ENCODE results near the gene PCSK9.

Gene PCSK9

GRCh38 chr1:55064861-55065263 is 25.5 kb downstream of the PCSK9 start:
- Histone ChIP-seq H3K4me3 (ENCODE audit: low read depth in 1 of 2, low read length in 2 of 2) (no peak overlapping the region), H3K4me1 (ENCODE audit: control insufficient read depth in 1 of 2, insufficient read depth in 2 of 2, low read length in 2 of 2) (no peaks in the 10 kb centered on the region), H3K27ac (ENCODE audit: low read depth, low read length) (no peak overlapping the region)

GRCh38 chr1:55065648-55066047 is 26.3 kb downstream of the PCSK9 start:
- Histone ChIP-seq H3K9me3 (ENCODE audit: control insufficient read depth in 1 of 2, low read length in 2 of 2) (no peaks in the 10 kb centered on the region), H3K4me1 (ENCODE audit: control insufficient read depth in 1 of 2, insufficient read depth in 2 of 2, low read length in 2 of 2) (no peaks in the 10 kb centered on the region), H3K27ac (ENCODE audit: low read depth, low read length) (no peak overlapping the region), H3K9ac (ENCODE audit: low read depth in 1 of 2, low read length in 2 of 2) (no peak overlapping the region), H3K27me3 (ENCODE audit: control insufficient read depth in 1 of 2, insufficient read depth in 2 of 2, low read length in 2 of 2) (no peaks in the 10 kb centered on the region), H3K36me3 (ENCODE audit: control insufficient read depth in 1 of 2, insufficient read depth in 2 of 2, low read length in 2 of 2) (peaks cover 24 to 68% of the 10 kb centered on the region in 2 donors), H3K4me3 (ENCODE audit: low read depth in 1 of 2, low read length in 2 of 2) (no peak overlapping the region)

More at GRCh38 chr1:55064861-55065263, 25.5 kb downstream of the PCSK9 start:
- no peak overlapping the region for H3K9ac ChIP-seq (ENCODE audit: low read depth in 1 of 2, low read length in 2 of 2)
- no peaks in the 10 kb centered on the region for H3K27me3 ChIP-seq (ENCODE audit: control insufficient read depth in 1 of 2, insufficient read depth in 2 of 2, low read length in 2 of 2)
- H3K36me3 ChIP-seq (ENCODE audit: control insufficient read depth in 1 of 2, insufficient read depth in 2 of 2, low read length in 2 of 2), result peaks cover 21 to 68% of the 10 kb centered on the region in 2 donors
- no peaks in the 10 kb centered on the region for H3K9me3 ChIP-seq (ENCODE audit: control insufficient read depth in 1 of 2, low read length in 2 of 2)

- Histone ChIP-seq H3K27me3 (ENCODE audit: control insufficient read depth in 1 of 2, insufficient read depth in 2 of 2, low read length in 2 of 2) (no peaks in the 10 kb centered on the region), H3K27ac (ENCODE audit: low read depth, low read length) (no peak overlapping the region), H3K9ac (ENCODE audit: low read depth in 1 of 2, low read length in 2 of 2) (no peak overlapping the region), H3K4me3 (ENCODE audit: low read depth in 1 of 2, low read length in 2 of 2) (no peak overlapping the region), H3K9me3 (ENCODE audit: control insufficient read depth in 1 of 2, low read length in 2 of 2) (no peaks in the 10 kb centered on the region), H3K36me3 (ENCODE audit: control insufficient read depth in 1 of 2, insufficient read depth in 2 of 2, low read length in 2 of 2) (peaks cover 38 to 71% of the 10 kb centered on the region in 2 donors), H3K4me1 (ENCODE audit: control insufficient read depth in 1 of 2, insufficient read depth in 2 of 2, low read length in 2 of 2) (no peaks in the 10 kb centered on the region)
These were observed 27.9 kb downstream of the PCSK9 start for GRCh38 chr1:55067022-55067778.

GRCh38 chr1:55067914-55068313 is 28.6 kb downstream of the PCSK9 start:
- Histone ChIP-seq H3K4me1 (ENCODE audit: control insufficient read depth in 1 of 2, insufficient read depth in 2 of 2, low read length in 2 of 2) (no peaks in the 10 kb centered on the region), H3K9ac (ENCODE audit: low read depth in 1 of 2, low read length in 2 of 2) (no peak overlapping the region), H3K9me3 (ENCODE audit: control insufficient read depth in 1 of 2, low read length in 2 of 2) (no peaks in the 10 kb centered on the region), H3K4me3 (ENCODE audit: low read depth in 1 of 2, low read length in 2 of 2) (no peak overlapping the region), H3K36me3 (ENCODE audit: control insufficient read depth in 1 of 2, insufficient read depth in 2 of 2, low read length in 2 of 2) (peaks cover 45 to 78% of the 10 kb centered on the region in 2 donors), H3K27ac (ENCODE audit: low read depth, low read length) (no peak overlapping the region), H3K27me3 (ENCODE audit: control insufficient read depth in 1 of 2, insufficient read depth in 2 of 2, low read length in 2 of 2) (no peaks in the 10 kb centered on the region)

- Histone ChIP-seq H3K4me1 (ENCODE audit: control insufficient read depth in 1 of 2, insufficient read depth in 2 of 2, low read length in 2 of 2) (no peaks in the 10 kb centered on the region), H3K9ac (ENCODE audit: low read depth in 1 of 2, low read length in 2 of 2) (no peak overlapping the region), H3K36me3 (ENCODE audit: control insufficient read depth in 1 of 2, insufficient read depth in 2 of 2, low read length in 2 of 2) (peaks cover 52 to 85% of the 10 kb centered on the region in 2 donors), H3K4me3 (ENCODE audit: low read depth in 1 of 2, low read length in 2 of 2) (no peak overlapping the region), H3K9me3 (ENCODE audit: control insufficient read depth in 1 of 2, low read length in 2 of 2) (no peaks in the 10 kb centered on the region), H3K27ac (ENCODE audit: low read depth, low read length) (no peak overlapping the region), H3K27me3 (ENCODE audit: control insufficient read depth in 1 of 2, insufficient read depth in 2 of 2, low read length in 2 of 2) (no peaks in the 10 kb centered on the region)
These were observed 29.3 kb downstream of the PCSK9 start for GRCh38 chr1:55068638-55069037.

GRCh38 chr1:55069280-55069679 is 29.9 kb downstream of the PCSK9 start:
- no peak overlapping the region for H3K27ac ChIP-seq (ENCODE audit: low read depth, low read length)

DNA sequence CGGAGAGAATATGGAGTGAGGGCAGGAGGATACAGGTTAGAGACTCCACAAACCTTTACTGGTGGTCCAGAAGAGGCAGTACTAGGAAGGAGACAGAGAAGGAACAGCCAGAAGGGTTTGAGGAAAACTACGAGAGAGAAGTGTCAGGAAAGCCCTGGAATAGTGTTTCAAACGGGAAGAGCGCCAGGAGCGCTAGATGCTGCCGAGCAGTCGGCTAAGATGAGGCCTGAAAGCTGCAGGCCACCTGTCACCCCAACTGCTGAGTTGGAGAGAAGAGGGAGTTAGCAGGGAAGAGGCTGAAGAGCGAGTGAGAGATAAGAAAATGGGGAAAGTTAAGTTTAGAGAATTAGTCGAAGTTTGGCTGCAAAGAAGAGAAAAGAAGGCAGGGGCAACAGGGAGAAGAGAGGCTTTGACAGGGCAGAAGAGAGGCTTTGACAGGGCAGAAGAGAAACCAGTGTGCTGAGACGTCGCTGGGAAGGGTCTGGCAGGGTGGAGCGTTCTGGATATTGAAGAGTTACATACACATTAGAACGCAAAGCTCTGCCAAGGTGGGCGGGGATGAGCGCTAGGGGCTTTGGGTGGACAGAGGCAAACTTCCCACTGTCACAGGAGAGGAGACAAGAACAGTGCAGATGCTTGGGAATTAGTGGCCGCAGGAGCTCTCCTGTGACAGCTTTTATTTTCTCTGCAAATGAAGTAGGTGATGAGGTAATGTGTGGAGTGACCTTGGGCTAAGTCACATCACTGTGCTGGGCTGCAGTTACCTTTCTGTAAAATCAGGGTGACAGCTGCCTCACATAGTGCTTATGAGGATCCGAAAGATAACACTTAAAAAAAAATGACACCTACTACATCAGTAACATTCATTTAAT is 31.2 kb downstream of the PCSK9 start:
- Histone ChIP-seq H3K4me1 (ENCODE audit: control insufficient read depth in 1 of 2, insufficient read depth in 2 of 2, low read length in 2 of 2) (no peaks in the 10 kb centered on the region), H3K27me3 (ENCODE audit: control insufficient read depth in 1 of 2, insufficient read depth in 2 of 2, low read length in 2 of 2) (no peaks in the 10 kb centered on the region), H3K27ac (ENCODE audit: low read depth, low read length) (no peak overlapping the region), H3K9me3 (ENCODE audit: control insufficient read depth in 1 of 2, low read length in 2 of 2) (no peaks in the 10 kb centered on the region), H3K9ac (ENCODE audit: low read depth in 1 of 2, low read length in 2 of 2) (no peak overlapping the region), H3K36me3 (ENCODE audit: control insufficient read depth in 1 of 2, insufficient read depth in 2 of 2, low read length in 2 of 2) (peaks cover 60 to 91% of the 10 kb centered on the region in 2 donors), H3K4me3 (ENCODE audit: low read depth in 1 of 2, low read length in 2 of 2) (no peak overlapping the region)

More at GRCh38 chr1:55069280-55069679, 29.9 kb downstream of the PCSK9 start:
- no peak overlapping the region for H3K4me3 ChIP-seq (ENCODE audit: low read depth in 1 of 2, low read length in 2 of 2)
- H3K9ac ChIP-seq (ENCODE audit: low read depth in 1 of 2, low read length in 2 of 2), result no peak overlapping the region
- no peaks in the 10 kb centered on the region for H3K27me3 ChIP-seq (ENCODE audit: control insufficient read depth in 1 of 2, insufficient read depth in 2 of 2, low read length in 2 of 2)
- H3K36me3 ChIP-seq (ENCODE audit: control insufficient read depth in 1 of 2, insufficient read depth in 2 of 2, low read length in 2 of 2), result peaks cover 53 to 88% of the 10 kb centered on the region in 2 donors
- no peaks in the 10 kb centered on the region for H3K4me1 ChIP-seq (ENCODE audit: control insufficient read depth in 1 of 2, insufficient read depth in 2 of 2, low read length in 2 of 2)
- no peaks in the 10 kb centered on the region for H3K9me3 ChIP-seq (ENCODE audit: control insufficient read depth in 1 of 2, low read length in 2 of 2)

DNA sequence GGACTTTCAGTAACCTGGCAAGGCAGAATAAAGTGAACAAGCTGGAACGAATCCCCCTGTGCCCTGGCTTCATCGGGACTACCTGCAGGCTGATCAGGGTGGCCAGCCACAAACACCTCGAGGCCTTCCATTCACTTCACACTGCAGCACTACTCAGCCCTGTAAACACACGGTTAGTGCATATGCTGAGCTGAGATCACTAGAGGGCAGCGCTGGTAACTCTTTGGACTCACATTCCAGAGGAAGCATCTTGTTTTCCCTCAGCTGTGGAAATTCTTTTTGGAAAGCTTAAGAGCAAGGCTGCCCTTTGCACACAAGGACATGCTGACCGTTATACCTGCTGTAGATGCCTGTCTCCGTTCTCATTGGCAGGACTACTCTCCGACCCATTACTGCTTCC is 32.1 kb downstream of the PCSK9 start:
- peaks cover 64 to 87% of the 10 kb centered on the region in 2 donors for H3K36me3 ChIP-seq (ENCODE audit: control insufficient read depth in 1 of 2, insufficient read depth in 2 of 2, low read length in 2 of 2)
- H3K9me3 ChIP-seq (ENCODE audit: control insufficient read depth in 1 of 2, low read length in 2 of 2), result no peaks in the 10 kb centered on the region

GRCh38 chr1:55073187-55073916 is 34.0 kb downstream of the PCSK9 start:
- Histone ChIP-seq H3K27me3 (ENCODE audit: control insufficient read depth in 1 of 2, insufficient read depth in 2 of 2, low read length in 2 of 2) (no peaks in the 10 kb centered on the region), H3K4me3 (ENCODE audit: low read depth in 1 of 2, low read length in 2 of 2) (no peak overlapping the region), H3K36me3 (ENCODE audit: control insufficient read depth in 1 of 2, insufficient read depth in 2 of 2, low read length in 2 of 2) (peaks cover 58 to 88% of the 10 kb centered on the region in 2 donors), H3K9me3 (ENCODE audit: control insufficient read depth in 1 of 2, low read length in 2 of 2) (no peaks in the 10 kb centered on the region), H3K9ac (ENCODE audit: low read depth in 1 of 2, low read length in 2 of 2) (no peak overlapping the region), H3K27ac (ENCODE audit: low read depth, low read length) (no peak overlapping the region), H3K4me1 (ENCODE audit: control insufficient read depth in 1 of 2, insufficient read depth in 2 of 2, low read length in 2 of 2) (no peaks in the 10 kb centered on the region)

More for the DNA sequence above, 32.1 kb downstream of the PCSK9 start:
- no peaks in the 10 kb centered on the region for H3K27me3 ChIP-seq (ENCODE audit: control insufficient read depth in 1 of 2, insufficient read depth in 2 of 2, low read length in 2 of 2)
- H3K27ac ChIP-seq (ENCODE audit: low read depth, low read length), result no peak overlapping the region
- no peak overlapping the region for H3K9ac ChIP-seq (ENCODE audit: low read depth in 1 of 2, low read length in 2 of 2)
- H3K4me3 ChIP-seq (ENCODE audit: low read depth in 1 of 2, low read length in 2 of 2), result no peak overlapping the region
- no peaks in the 10 kb centered on the region for H3K4me1 ChIP-seq (ENCODE audit: control insufficient read depth in 1 of 2, insufficient read depth in 2 of 2, low read length in 2 of 2)

Data from duodenal mucosa (tissue), 2 donors.